ENCODE measurements around the gene FERMT1.
"Not testable (repeated sequence)": the region's sequence is repeated elsewhere in the genome, so short reads cannot be mapped to it uniquely, and the experiment has no call there.

FERMT1 gene

GRCh38 chr20:6057139-6057538 lies 65.7 kb downstream of the FERMT1 start:
- no peaks in the 10 kb centered on the region for H4K20me1 ChIP-seq (ENCODE audit: insufficient read depth, low read length)
- H3K9ac ChIP-seq (ENCODE audit: low read length): no peak overlapping the region
- no peak overlapping the region for H3K4me2 ChIP-seq (ENCODE audit: low read depth, low read length)
- no peaks in the 10 kb centered on the region for H3K9me2 ChIP-seq (replicated peaks; ENCODE audit: insufficient read depth, low read length)
- TF ChIP-seq EZH2phosphoT487 (IDR thresholded peaks at IDR 0.05; ENCODE audit: low read length) (no peak), EZH2 (optimal IDR thresholded peaks at IDR 0.05; ENCODE audit: low read depth, low read length) (no peak), CTCF (IDR thresholded peaks at IDR 0.05; ENCODE audit: low read length) (no peak)
- H3K27me3 ChIP-seq (replicated peaks; ENCODE audit: insufficient read depth, low read length): no peaks in the 10 kb centered on the region
- H3K36me3 ChIP-seq (replicated peaks; ENCODE audit: insufficient read depth, low read length): no peaks in the 10 kb centered on the region
- H2AFZ ChIP-seq (ENCODE audit: low read length): no peak overlapping the region
- H3F3A ChIP-seq (ENCODE audit: insufficient read depth, low read length): peaks cover 5% of the 10 kb centered on the region; the same call in 1 of the 2 replicates
- H3K4me3 ChIP-seq (ENCODE audit: low read length): no peak overlapping the region
- H3K9me3 ChIP-seq (replicated peaks; ENCODE audit: insufficient read depth, low read length): no peaks in the 10 kb centered on the region
- no peak for DNase-seq
- 0 out of 2 replicates have a peak, but pooled peaks cover 10% of the 10 kb centered on the region for H3K4me1 ChIP-seq (ENCODE audit: low read length)
- H3K27ac ChIP-seq (ENCODE audit: low read length): no peak overlapping the region
- no peaks in the 10 kb centered on the region for H3K79me2 ChIP-seq (ENCODE audit: low read length)

- Histone ChIP-seq H3K9me2 (replicated peaks; ENCODE audit: insufficient read depth, low read length) (no peaks in the 10 kb centered on the region), H3K9ac (ENCODE audit: low read length) (no peak overlapping the region)
Observed at GRCh38 chr20:6055981-6056569, 66.8 kb downstream of the FERMT1 start.

GRCh38 chr20:6055161-6055783 lies 67.6 kb downstream of the FERMT1 start:
- Histone ChIP-seq H3K27me3 (replicated peaks; ENCODE audit: insufficient read depth, low read length) (no peaks in the 10 kb centered on the region), H3K9me3 (replicated peaks; ENCODE audit: insufficient read depth, low read length) (no peaks in the 10 kb centered on the region), H3K79me2 (ENCODE audit: low read length) (no peaks in the 10 kb centered on the region), H3K27ac (ENCODE audit: low read length) (no peak overlapping the region), H3K9me2 (replicated peaks; ENCODE audit: insufficient read depth, low read length) (no peaks in the 10 kb centered on the region), H3F3A (ENCODE audit: insufficient read depth, low read length) (peaks cover 5% of the 10 kb centered on the region; the same call in 1 of the 2 replicates), H3K4me3 (ENCODE audit: low read length) (no peak overlapping the region), H3K9ac (ENCODE audit: low read length) (no peak overlapping the region), H3K36me3 (replicated peaks; ENCODE audit: insufficient read depth, low read length) (no peaks in the 10 kb centered on the region), H4K20me1 (ENCODE audit: insufficient read depth, low read length) (no peaks in the 10 kb centered on the region), H2AFZ (ENCODE audit: low read length) (no peak overlapping the region), H3K4me2 (ENCODE audit: low read depth, low read length) (no peak overlapping the region), H3K4me1 (ENCODE audit: low read length) (peaks cover 10% of the 10 kb centered on the region; the same call in 1 of the 2 replicates)
- no peak for DNase-seq
- TF ChIP-seq EZH2 (optimal IDR thresholded peaks at IDR 0.05; ENCODE audit: low read depth, low read length) (no peak), CTCF (IDR thresholded peaks at IDR 0.05; ENCODE audit: low read length) (no peak), EZH2phosphoT487 (IDR thresholded peaks at IDR 0.05; ENCODE audit: low read length) (no peak)

More at GRCh38 chr20:6055981-6056569, 66.8 kb downstream of the FERMT1 start:
- H3F3A ChIP-seq (ENCODE audit: insufficient read depth, low read length): peaks cover 5% of the 10 kb centered on the region; the same call in 1 of the 2 replicates
- H3K4me2 ChIP-seq (ENCODE audit: low read depth, low read length): no peak overlapping the region
- H3K4me3 ChIP-seq (ENCODE audit: low read length): no peak overlapping the region
- H3K27me3 ChIP-seq (replicated peaks; ENCODE audit: insufficient read depth, low read length): no peaks in the 10 kb centered on the region
- no peaks in the 10 kb centered on the region for H4K20me1 ChIP-seq (ENCODE audit: insufficient read depth, low read length)
- peaks cover 10% of the 10 kb centered on the region; the same call in 1 of the 2 replicates for H3K4me1 ChIP-seq (ENCODE audit: low read length)
- H2AFZ ChIP-seq (ENCODE audit: low read length): no peak overlapping the region
- TF ChIP-seq EZH2 (optimal IDR thresholded peaks at IDR 0.05; ENCODE audit: low read depth, low read length): no peak
- TF ChIP-seq CTCF (IDR thresholded peaks at IDR 0.05; ENCODE audit: low read length): no peak
- TF ChIP-seq EZH2phosphoT487 (IDR thresholded peaks at IDR 0.05; ENCODE audit: low read length): no peak
- no peaks in the 10 kb centered on the region for H3K9me3 ChIP-seq (replicated peaks; ENCODE audit: insufficient read depth, low read length)
- no peaks in the 10 kb centered on the region for H3K36me3 ChIP-seq (replicated peaks; ENCODE audit: insufficient read depth, low read length)
- DNase-seq: no peak
- no peak overlapping the region for H3K27ac ChIP-seq (ENCODE audit: low read length)
- no peaks in the 10 kb centered on the region for H3K79me2 ChIP-seq (ENCODE audit: low read length)

DNA sequence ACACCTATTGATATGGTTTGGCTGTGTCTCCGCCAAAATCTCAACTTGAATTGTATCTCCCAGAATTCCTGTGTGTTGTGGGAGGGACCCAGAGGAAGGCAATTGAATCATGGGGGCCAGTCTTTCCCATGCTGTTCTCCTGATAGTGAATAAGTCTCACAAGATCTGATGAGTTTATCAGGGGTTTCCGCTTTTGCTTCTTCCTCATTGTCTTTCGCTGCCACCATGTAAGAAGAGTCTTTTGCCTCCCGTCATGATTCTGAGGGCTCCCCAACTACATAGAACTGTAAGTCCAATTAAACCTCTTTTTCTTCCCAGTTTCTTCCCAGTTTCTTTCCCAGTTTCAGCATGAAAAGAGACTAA lies 68.2 kb downstream of the FERMT1 start:
- not testable (repeated sequence) for H3K27ac ChIP-seq (ENCODE audit: low read length); H3F3A ChIP-seq (ENCODE audit: insufficient read depth, low read length); H3K4me2 ChIP-seq (ENCODE audit: low read depth, low read length); H3K9me2 ChIP-seq (replicated peaks; ENCODE audit: insufficient read depth, low read length); H3K36me3 ChIP-seq (replicated peaks; ENCODE audit: insufficient read depth, low read length); H3K9me3 ChIP-seq (replicated peaks; ENCODE audit: insufficient read depth, low read length); H3K79me2 ChIP-seq (ENCODE audit: low read length); H2AFZ ChIP-seq (ENCODE audit: low read length); H4K20me1 ChIP-seq (ENCODE audit: insufficient read depth, low read length); H3K27me3 ChIP-seq (replicated peaks; ENCODE audit: insufficient read depth, low read length); H3K4me1 ChIP-seq (ENCODE audit: low read length); H3K4me3 ChIP-seq (ENCODE audit: low read length); H3K9ac ChIP-seq (ENCODE audit: low read length); DNase-seq
